ENCODE data around the gene FKBP15.

DNA sequence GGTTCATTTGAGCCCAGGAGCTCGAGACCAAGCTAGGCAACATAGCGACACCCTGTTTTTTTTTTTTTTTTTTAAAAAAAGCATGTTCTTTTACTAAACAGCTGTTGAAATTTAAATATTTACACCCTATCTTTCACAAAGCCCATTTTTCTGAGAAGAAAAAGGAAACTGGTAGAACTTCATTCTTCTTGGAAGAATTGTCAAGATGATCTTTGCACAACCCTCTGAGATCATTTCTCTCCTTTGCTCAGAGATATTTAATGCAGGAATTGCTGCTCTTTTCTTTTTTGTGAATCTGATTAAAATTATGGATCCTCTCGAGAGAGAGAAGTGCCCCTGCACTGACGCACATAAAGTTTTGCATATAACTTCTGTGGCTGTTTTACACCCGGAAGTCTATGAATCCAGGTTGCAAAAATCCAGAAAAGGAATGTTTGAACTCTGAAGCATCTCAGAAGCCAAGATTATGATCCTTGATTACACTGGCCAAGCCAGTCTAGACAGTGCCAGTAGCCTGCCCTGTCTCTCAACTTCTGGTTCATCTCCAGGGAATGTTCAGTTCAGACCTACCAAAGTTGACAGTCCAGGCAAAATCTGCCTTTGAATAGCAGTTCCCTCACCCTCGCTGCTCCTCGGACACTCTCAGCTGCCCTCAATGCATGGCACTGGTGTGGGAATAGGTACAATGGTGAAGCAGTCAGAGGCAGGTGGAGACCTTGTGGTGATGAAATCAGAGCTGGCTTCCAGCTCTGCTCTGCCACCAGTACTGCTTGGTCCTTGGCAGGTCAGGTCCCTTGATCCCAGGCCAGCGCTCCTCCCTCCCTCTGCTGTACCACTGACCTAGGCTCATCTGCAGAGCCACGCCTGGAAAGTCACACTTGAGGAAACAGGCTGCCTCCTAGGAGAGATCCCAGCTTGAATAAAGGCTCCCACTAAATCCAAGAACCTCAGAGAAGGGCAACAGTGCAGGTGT is 83.6 kb downstream of the FKBP15 start:
- TF ChIP-seq, protein P1, sequence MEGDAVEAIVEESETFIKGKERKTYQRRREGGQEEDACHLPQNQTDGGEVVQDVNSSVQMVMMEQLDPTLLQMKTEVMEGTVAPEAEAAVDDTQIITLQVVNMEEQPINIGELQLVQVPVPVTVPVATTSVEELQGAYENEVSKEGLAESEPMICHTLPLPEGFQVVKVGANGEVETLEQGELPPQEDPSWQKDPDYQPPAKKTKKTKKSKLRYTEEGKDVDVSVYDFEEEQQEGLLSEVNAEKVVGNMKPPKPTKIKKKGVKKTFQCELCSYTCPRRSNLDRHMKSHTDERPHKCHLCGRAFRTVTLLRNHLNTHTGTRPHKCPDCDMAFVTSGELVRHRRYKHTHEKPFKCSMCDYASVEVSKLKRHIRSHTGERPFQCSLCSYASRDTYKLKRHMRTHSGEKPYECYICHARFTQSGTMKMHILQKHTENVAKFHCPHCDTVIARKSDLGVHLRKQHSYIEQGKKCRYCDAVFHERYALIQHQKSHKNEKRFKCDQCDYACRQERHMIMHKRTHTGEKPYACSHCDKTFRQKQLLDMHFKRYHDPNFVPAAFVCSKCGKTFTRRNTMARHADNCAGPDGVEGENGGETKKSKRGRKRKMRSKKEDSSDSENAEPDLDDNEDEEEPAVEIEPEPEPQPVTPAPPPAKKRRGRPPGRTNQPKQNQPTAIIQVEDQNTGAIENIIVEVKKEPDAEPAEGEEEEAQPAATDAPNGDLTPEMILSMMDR (IDR thresholded peaks at IDR 0.05; ENCODE audit: low read depth, low read length), result no peak
- no peak for TF ChIP-seq EZH2phosphoT487 (IDR thresholded peaks at IDR 0.05; ENCODE audit: low read depth)
